Fibroblast of skin of abdomen (primary cell): Measurements from ENCODE around the gene CCR4. TPM values are rescaled to one million over a fixed set of nuclear protein-coding genes. Genes with fewer than 3 reads are reported as not detected.
A peak's percentile ranks its signal among the peaks of the same experiment; 100 is the strongest.
"Not testable (repeated sequence)": the region's sequence is repeated elsewhere in the genome, so short reads cannot be mapped to it uniquely, and the experiment has no call there.

Experiments
- DNase-seq: peaks from one replicate; pipeline ENCODE4 v3.0.0-alpha.2; 2013
- polyA plus RNA-seq, 2 experiments: library from polyadenylated mRNA; unstranded; fragments of 120-200 nt; gene quantifications; one replicate each; pipeline ENCODE4 v1.2.1, GENCODE V29; 2013; ENCODE audit not compliant: insufficient read length in 2 of 2

CCR4 gene
- not detected for polyA plus RNA-seq (2013, experiment 1 of 2; ENCODE audit: insufficient read length)
- not detected for polyA plus RNA-seq (2013, experiment 2 of 2; ENCODE audit: insufficient read length)

DNA sequence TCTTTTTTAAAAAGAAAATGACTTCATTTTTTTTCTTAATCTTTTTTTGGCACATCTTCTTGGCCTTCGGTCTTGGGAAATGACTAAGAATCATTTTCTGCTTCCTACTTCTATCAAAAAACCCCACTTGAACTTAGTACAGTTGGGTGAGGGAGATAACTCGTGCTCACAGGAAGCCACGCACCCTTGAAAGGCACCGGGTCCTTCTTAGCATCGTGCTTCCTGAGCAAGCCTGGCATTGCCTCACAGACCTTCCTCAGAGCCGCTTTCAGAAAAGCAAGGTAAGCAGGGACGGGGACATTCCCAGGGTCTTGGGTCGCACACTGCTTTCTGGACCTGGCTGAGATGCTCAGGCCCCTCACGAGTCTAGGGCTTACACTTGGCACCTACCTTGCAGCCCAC lies at the start of gene CCR4:
CCR4 (plus strand) TSS at position 235 of the 402 bp plus-strand sequence. CDS start 1,779 bp downstream, outside the sequence.
- no peak for DNase-seq

DNA sequence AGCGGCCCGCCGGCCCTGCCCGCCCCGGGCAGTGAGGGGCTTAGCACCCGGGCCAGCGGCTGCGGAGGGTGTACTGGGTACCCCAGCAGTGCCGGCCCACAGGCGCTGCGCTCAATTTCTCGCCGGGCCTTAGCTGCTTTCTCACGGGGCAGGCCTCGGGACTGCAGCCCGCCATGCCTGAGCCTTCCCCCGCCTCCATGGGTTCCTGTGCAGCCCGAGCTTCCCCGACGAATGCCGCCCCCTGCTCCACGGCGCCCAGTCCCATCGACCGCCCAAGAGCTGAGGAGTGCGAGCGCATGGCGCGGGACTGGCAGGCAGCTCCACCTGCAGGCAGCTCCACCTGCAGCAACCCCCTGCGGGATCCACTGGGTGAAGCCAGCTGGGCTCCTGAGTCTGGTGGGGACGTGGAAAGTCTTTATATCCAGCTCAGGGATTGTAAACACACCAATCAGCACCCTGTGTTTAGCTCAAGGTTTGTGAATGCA lies 48.5 kb upstream of the CCR4 start:
- not testable (repeated sequence) for DNase-seq

DNA sequence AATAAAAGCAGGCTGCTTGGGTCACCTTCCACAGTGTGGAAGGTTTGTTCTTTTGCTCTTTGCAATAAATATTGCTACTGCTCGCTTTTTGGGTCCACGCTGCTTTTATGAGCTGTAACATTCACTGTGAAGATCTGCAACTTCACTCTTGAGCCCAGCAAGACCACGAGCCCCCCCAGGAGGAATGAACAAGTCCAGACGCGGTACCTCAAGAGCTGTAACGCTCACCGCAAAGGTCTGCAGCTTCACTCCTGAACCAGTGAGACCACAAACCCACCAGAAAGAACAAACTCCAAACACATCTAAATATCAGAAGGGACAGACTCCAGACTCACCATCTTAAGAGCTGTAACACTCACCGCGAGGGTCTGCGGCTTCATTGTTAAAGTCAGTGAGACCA lies 47.5 kb upstream of the CCR4 start:
- DNase-seq = no peak

DNA sequence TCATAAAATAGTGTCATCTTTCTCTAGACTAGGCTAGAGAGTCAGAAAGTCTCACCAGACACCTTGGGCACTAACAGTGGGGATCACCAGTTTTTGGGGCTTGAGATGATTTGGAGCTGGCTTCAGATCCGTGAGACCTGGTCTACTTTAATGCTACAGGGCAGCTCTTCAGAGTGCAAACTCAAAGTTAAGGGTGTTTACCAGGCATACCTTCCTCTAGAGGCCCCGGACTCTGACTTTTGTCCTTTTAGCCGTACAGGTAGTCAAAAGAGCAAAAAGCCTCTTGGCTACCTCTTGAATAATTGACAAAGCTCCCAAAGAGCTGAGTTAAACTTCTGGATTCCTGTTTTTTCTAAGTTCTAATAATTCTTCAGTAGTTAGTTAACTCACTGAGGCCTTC lies 41.4 kb upstream of the CCR4 start:
- no peak for DNase-seq

DNA sequence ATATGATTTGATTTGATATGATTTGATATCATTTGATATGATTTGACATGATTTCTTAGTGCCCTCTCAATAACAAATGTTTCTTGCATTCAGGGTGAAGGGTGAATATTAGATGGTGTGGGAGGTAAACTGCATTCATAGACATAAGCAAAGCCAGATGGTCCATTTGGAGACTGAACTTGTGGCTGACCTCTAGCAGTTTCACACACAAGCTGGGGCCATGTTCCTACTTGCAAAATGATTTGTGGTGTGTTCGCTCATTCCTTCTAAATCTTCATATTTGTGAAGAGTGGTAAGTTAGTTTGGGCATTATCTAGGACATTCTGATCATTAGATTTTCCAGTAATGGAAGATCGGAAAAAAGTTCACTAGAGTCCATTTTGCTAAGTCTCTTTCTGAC lies 40.5 kb upstream of the CCR4 start:
- no peak for DNase-seq

DNA sequence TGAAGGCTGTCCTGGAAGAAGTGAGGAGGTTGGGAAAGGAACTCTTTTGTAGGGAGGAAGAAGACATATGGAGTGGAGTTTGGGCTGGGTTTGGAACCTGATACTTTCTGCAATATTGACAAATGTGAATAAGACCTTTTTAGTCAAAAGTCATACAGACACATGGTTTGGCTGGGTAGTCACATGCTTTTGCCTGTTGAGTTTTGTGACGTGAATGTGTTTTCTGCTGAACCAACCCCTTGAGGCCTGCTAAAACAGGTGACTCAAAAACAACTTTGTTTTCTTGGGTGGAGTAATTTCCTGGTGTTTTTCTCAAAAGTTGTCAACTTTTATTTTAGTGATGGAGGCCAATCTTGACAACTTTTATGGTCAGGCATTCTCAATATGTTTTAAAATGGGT lies 39.4 kb upstream of the CCR4 start:
- no peak for DNase-seq

DNA sequence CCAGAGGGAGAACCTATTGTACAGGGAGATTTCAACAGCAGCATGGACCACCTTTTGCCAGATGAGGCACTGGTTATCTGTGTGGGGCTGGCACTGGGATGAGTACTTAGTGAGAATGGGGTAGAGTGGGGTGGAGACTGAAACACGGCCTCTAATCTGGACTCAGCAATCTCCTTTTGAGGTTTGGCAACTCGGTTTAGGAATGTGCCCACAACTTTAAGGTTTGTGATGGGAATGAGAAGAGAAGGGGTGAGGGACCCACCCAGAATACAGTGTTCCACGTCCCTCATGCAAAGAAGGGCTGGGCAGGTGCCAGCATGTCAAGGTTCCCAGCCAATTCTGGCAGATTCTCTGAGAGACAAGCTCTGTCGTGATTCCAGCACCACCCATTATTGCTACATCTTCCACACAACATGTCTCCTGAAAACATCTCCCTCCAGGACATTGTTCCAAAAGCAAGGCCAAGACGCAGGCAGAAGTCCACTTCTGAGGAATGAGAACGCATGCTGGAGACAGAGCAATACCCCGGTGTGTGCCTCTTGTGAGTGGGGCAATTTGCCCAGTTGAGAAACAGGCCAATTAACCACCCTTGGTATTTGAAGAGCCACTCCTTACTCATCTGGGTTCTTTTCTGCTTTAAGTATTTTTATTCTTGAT lies 37.5 kb upstream of the CCR4 start:
- DNase-seq = no peak

DNA sequence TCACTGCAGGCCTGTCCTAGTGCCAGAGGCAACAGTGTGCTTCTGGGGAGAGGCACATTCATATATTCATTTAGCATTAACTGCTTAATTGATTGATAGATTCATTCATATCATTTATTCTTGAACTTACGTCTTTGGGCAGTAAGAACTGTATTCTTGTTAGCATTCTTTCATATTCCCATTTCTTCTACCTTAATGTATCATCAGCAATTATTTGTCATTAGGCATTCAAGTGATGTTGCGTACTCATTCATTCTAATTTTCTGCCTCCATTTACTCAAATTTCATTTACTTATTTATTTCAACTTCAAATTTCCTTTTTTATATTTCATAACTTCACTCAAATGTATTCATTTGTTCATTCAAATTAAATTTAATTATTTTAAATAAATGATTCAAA lies 31.5 kb upstream of the CCR4 start:
- no peak for DNase-seq

DNA sequence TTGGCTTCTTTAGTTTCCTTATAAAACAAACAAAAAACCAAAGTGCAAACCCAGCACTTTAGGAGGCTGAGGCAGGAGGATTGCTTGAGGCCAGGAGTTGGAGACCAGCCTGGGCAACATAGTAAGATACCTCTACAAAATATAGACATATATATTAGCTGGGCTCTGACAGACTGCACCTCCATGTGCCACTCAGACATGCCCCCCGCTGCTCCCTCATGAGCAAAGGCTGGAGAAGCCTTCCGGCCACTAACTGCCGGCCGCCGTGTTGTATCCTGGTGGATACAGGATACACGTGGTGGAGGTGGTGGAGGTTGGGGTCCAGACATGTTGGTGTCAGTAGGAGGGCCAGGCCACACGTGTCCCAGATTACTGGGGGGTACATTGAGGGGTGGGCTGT lies 29.4 kb upstream of the CCR4 start:
- DNase-seq = no peak

DNA sequence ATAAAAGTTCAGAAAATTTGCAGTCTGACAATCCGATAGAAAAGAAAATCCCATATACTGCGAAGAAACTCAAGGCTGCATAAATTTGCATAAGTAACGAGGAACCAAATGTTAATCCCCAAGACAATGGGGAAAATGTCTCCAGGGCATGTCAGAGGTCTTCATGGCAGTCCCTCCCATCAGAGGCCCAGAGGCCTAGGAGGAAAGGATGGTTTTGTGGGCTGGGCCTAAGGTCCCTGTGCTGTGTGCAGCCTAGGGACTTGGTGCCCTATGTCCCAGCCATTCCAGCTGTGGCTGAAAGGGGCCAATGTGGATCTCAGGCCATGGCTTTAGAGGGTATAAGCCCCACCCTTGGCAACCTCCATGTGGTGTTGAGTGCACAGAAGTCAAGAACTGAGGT lies 21.3 kb upstream of the CCR4 start:
- no peak for DNase-seq

DNA sequence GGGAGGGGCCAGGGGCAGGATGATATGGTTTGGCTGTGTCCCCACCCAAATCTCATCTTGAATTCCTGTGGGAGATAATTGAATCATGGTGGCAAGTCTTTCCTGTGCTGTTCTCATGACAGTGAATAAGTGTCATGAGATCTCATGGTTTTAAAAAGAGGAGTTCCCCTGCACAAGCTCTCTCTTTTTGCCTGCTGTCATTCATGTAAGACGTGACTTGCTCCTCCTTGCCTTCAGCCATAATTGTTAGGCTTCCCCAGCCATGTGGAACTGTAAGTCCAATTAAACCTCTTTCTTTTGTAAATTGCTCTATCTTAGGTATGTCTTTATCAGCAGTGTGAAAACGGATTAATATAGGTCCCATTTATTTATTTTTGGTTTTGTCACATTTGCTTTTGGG lies 20.2 kb upstream of the CCR4 start:
- DNase-seq = not testable (repeated sequence)

DNA sequence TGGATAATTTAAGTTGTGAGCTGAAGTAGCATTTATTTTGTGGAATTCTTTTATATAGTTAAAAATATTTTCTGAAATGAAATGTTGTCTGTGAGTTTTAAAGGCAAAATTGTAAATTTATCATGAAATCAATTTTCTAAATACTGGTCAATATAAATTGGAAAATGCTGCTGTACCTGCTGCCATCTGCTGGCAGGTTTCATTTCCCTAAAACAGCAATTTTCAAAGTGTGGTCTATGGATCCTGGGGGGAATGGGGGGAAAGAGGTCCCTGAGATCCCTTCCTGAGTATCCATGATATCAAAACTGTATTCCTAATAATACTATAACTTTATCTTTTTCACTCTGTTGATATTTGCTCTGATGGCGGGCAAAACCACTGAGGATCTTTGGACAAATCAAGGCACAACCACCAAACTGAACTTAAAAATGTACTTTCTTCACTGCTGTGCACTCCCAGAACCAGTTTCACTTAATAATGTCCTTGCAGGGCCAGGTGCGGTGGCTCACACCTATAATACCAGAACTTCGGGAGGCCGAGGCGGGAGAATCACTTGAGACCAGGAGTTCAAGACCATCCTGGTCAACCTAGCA lies 17.2 kb upstream of the CCR4 start:
- no peak for DNase-seq

DNA sequence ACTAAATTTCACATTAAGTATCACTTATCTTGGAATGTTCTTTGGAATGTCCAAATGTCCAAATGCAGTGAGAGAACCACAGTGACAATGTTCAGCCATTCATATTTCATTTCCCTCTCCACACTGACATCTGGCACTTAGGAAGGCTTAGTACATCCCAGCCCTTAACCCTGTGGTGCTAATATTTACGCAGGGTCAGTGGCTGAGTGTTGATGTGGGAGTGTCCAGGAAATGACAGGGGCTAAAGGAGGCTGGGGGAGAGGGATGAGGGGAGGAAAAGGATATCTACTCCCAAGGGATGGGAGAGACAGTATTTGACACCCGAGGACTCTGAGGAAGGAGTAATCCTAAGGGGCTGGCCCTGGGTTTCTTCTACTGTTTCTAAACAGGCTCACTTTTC lies 14.1 kb upstream of the CCR4 start:
- no peak for DNase-seq

DNA sequence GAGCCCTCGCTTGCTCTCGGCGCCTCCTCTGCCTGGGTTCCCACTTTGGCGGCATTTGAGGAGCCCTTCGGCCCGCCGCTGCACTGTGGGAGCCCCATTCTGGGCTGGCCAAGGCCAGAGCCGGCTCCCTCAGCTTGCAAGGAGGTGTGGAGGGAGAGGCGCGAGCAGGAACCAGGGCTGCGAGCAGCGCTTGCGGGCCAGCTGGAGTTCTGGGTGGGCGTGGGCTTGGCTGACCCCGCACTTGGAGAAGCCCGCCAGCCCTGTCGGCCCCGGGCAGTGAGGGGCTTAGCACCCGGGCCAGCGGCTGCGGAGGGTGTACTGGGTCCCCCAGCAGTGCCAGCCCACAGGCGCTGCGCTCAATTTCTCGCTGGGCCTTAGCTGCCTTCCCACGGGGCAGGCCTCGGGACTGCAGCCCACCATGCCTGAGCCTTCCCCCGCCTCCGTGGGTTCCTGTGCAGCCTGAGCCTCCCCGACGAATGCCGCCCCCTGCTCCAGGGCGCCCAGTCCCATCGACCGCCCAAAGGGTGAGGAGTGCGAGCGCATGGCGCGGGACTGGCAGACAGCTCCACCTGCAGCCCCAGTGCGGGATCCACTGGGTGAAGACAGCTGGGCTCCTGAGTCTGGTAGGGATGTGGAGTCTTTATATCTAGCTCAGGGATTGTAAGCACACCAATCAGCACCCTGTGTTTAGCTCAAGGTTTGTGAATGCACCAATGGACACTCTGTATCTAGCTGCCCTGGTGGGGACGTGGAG lies 11.7 kb upstream of the CCR4 start:
- not testable (repeated sequence) for DNase-seq

DNA sequence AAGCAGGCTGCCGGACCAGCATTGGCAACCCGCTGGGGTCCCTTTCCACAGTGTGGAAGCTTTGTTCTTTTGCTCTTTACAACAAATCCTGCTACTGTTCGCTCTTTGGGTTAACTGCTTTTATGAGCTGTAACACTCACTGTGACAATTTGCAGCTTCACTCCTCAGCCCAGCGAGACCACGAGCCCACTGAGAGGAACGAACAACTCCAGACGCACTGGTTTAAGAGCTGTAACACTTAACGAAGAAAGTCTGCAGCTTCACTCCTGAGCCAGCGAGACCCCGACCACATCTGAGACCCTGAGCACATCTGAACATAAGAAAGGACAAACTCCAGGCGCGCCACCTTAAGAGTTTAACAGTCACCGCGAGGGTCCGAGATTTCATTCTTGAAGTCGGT lies 10.7 kb upstream of the CCR4 start:
- DNase-seq = no peak

DNA sequence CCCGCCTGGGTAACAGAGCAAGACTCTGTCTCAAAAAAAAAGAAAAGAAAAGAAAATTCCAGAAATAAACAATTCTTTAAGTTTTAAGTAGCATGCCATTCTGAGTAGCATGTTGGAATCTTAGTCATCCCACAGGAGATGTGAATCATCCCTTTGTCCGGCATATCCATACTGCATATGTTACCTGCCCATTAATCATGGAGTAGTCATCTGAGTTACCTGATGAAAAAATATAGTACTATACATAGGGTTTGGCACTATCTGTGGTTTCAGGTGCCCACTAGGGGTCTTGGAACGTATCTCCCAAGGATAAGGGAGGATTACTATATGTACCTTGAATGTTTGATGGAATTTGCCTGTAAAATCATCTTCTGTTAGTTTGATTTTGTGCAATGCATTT lies 6.3 kb upstream of the CCR4 start:
- DNase-seq = peak; percentile 16

DNA sequence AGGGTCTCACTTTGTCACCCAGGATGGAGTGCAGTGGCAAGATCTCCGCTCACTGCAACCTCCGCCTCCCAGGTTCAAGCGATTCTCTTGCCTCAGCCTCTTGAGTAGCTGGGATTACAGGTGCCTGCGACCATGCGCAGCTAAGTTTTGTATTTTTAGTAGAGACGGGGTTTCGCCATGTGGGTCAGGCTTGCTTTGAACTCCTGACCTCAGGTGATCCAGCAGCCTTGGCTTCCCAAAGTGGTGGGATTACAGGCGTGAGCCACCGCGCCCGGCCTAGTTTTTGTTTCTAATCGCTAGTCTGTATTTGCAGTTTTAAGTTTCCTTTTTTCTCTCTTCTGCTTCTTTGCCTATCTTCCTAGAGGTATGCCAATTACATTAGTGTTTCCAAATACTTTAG lies 5.8 kb upstream of the CCR4 start:
- not testable (repeated sequence) for DNase-seq

DNA sequence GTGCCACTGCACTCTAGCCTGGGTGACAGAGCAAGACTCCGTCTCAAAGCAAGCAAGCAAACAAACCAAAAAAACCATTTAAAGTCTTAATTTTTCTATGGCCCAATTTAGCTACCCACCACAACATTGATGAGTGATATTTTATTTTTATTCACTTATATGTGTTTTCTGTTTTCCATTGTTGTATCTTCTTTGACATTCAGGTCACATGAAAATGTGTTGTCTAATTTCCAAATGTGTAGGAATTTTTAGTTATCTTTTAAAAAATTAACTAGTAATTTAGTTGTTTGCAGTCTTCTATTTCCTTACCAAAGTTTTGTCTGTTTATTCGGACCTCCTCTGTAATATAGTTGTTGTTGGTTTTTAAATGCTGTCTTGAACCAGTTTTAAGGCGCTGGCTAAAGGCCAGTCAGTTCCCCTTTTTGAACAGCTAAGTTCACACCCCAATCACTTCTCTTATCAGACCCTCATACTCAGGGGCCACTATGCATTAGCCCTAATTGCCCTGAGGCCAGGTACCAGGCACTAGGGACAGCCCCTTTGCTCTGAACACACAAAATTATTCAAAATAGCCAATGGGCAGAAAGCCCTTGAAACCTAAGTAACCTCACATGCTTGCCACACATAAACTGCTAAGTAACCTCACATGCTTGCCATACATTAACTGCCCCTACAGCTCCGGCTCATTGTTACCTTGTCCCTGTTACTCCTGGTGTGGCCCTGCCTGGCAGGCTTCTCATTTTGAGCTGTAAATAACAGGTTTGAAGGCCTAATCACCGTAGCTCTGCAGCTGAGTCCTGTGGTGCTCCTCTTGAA lies 4.3 kb upstream of the CCR4 start:
- DNase-seq = no peak

DNA sequence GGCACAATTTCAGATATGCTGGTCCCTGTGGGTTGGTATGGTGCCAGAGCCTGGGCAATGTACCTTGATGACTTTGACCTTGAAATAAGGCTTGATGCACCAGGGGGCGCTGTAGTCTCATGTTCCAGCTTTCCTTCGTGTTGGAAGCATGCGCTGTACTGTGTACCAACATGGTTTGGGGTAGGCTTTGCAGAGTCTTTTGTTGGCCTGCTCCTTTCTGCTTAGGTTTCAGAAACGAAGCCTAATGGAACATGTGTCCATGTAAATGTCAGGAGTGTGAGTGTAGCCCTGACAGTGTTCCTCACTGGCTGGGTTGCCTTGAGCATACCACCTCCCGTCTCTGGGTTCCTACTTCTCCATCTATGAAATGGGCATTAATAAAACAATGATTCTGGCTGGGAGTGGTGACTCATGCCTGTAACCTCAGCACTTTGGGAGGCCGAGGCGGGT lies 3.6 kb upstream of the CCR4 start:
- DNase-seq = peak; percentile 72

DNA sequence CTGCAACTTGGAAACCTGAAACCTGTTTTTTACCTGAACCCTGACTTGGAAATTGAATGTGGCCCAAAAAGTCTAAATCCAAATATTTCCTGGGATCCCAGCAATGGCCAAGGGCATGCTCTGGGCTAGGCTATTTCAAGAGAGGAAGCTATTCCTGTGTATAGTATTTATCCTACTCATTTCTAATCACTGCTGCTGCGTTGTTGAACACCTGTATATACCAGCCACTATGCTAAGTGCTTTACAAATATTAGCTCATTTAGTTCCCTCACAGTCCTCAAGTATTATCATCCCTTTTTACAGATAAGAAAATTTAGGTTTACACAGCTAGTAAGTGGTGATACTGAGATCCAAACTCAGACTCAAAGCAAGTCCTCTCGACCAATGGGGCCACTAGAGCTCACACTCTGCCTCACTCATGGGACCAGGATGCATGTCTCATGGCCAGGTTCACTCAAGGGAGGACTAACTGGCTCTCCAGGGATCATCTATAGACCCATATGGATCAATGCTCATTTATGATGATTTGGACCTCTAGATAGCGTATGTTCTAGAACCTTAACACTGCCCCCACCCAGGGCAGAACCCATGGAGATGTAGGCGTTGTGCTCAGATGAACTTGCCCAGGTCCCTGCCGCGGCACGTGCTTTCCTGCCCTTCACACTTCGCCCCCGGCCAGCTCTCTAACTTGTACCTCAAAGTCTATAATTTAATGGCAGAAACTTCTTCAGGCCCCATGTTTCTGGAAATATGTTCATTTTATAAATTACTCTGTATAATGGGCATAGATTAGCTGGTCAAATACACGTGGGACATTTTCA lies 2.6 kb upstream of the CCR4 start:
- no peak for DNase-seq

DNA sequence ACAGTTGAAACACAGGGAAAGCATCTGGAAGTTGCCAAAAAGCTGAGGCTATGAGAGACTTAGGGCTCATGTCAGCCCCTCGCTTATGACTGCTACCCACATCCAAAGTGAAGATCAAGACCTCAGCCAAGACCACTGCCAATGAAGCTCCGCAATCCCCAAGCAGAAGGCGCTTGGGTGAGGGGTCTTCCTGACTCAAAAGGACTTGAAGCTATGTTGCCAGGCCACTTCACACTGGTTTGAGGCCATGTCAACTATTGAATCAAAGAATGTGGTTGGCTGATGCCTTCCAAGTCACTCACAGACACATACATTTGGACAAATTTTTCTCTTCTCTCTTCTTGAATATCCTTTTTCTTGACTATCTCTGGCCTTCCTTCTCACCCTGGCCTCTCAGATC lies 928 bp upstream of the CCR4 start:
- no peak for DNase-seq
